HG03432 (cell line): Measurements from ENCODE around the gene BICDL1.

Experiments
- ATAC-seq: cut with Tn5 transposase; IDR thresholded peaks from one replicate; pipeline ENCODE4 v1.9.1; 2021; ENCODE audit warnings: mild to moderate bottlenecking, moderate library complexity; ENCODE audit not compliant: unreplicated experiment

Gene BICDL1

DNA sequence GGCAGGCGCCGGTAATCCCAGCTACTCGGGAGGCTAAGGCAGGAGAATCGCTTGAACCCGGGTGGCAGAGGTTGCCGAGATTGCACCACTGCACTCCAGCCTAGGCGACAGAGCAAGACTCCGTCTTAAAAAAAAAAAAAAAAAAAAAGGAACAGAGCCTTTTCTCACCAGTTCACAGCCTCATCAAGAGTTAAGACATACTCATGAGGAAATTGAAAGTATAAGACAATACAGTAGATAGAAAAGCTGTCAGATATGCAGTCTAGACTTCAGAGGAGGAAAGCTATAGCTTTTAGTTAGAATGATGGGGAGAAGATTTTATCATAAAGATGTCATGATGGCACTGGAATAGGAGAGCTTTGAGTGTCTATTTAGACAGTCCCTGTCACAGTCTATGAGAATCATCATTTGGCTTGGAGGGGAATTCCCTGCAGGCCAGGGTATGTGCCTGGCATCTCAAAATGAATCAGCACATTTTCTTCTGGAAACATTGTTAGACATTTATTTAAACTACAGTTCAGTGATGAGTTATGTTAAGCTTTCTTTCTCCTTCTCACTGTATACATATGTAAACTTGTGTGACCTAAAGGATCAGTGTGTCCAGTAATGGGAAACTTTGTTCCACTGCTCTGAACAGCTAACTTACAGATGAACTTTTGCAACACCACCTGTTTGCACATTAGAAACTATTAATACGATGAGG, 130.4 kb downstream of the BICDL1 start:
- ATAC-seq = peak; percentile 39

DNA sequence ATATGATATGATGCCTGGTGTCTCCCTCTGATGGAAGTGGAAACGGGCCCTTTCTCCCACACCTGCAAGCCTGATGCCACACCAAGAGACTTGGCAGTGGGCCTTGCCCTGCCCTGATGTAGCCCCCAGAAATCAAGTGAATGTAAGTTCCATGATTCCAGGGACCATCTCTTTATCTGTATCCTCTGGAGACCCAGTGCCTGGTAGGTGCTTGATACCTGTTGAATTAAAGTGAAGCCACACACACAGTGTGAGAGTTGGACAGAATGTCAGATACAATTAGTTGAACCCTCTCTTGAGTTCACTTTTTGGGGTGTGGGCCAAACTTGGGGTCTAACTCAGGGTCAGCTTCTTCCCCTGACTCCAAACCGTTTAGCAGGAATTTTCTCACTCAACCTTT, 132.3 kb downstream of the BICDL1 start:
- ATAC-seq = no peak

DNA sequence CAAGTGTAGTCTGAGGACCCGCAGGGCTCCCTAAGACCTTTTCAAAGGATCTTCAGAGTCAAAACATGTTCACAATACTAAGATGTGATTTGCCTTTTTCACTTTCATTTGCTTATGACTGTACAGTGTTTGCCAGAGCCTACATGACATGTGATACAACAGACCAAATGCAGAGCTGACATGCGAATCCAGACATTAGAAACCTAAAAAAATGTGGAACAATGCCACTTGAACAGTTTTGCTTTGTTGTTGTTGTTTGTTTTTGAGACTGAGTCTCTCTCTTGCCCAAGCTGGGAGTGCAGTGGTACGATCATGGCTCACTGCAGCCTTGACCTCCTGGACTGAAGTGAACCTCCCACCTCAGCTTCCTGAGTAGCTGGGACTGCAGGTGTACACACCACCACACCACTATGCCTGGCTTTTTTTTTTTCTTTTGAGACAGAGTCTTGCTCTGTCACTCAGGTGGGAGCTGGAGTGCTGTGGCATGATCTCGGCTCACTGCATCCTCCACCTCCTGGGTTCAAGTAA, 132.8 kb downstream of the BICDL1 start:
- ATAC-seq = peak; percentile 42

- no peak for ATAC-seq
These were observed 136.0 kb downstream of the BICDL1 start for GRCh38 chr12:120125029-120125428.

DNA sequence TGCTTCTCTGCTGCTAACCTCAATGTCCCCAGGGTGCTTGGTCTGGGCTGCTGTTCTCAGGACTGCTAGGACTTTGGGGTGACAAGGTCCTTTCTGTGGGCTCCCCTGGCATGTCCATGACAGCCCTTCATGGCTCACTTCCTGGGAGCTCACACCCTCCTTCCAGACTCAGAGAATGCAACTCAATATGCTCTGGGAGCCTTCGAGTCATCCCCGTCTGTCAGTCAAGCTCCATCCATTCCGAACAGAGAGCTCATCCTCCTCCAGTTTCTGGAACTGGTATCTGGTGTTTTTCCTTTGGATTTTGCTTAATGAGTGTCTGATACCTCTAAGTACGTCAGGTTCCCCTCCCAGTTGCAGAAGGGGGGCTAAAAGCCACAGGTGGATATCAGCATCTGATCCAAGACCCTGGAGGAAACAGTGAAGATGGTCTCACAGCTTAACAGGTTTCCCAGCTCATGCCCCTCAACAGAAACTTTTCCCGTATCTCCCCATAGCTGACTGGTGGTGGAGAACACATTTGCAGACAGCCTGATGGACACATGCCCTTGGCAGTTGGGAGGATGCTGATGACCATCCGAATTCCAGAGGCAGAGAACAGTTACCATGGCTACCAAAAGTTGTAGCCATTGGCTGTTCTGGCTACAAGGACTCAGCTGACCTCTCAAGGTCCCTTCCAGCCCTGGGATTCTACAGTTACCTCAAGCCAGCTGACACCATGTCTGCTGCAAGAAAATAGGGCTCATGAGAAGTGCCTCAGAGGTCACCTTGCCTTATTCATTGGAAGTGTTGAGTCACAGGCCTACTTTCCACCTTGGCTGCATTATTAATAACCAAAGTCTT, 137.0 kb downstream of the BICDL1 start:
- no peak for ATAC-seq

- no peak for ATAC-seq
These were observed 137.6 kb downstream of the BICDL1 start for GRCh38 chr12:120126635-120127005.

- no peak for ATAC-seq
These were observed 141.0 kb downstream of the BICDL1 start for GRCh38 chr12:120130011-120130410.

DNA sequence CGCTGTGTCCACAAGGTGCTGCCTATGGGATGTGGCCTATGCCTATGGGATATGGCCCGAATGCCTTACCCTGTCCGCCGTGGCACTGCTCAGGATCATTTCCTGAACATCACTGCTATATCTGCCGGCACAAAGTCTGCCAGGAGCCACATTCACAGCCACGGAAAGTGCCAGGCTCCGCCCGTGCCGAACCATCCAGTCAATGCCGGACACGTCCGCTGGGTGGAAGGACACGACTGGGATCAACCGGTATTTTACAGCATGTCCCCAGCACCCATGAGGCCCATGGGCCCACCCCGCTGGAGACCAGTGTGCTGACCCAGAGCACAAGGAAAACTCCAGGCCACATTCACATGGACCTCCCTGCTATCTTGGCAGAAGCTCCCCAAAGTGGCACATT, 142.1 kb downstream of the BICDL1 start:
- ATAC-seq = no peak

DNA sequence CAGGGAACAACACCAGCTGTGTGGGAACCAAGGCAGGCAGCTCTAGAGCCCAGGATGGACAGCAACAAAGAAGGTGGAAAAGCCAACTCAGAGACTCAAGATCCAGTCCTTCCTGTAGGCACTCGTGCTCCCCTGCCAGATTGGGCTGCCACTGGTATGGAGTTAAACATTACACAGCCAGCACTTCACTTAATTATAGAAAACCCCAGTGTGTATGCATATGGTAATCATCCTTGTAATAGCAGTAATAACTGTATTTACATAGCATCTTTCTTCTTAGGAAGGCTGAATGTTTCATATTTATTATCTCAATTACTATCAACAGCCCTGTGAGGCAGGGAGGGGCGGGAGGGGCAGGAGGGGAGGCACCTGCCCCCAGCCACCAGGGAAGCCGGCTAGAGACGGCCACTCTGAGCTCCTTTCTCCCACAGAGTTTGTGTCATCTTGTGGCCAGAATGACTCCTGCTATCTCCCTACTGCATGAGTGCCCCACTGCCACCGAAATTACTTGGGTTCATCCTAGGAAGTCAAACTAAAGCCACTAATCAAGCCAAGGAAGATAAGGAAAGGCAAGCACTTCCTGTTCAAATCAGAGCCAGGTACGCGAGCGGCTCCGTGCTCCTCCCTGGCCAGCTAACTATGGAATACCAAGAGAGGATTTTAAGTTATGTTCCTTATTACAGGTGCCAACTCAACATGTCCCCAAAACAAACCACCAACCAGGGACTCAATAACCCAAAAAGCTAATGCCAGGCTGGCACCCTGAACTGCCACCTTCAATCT, 143.2 kb downstream of the BICDL1 start:
- no peak for ATAC-seq

- ATAC-seq = peak; percentile 87
These were observed 143.9 kb downstream of the BICDL1 start for GRCh38 chr12:120132863-120133385.

DNA sequence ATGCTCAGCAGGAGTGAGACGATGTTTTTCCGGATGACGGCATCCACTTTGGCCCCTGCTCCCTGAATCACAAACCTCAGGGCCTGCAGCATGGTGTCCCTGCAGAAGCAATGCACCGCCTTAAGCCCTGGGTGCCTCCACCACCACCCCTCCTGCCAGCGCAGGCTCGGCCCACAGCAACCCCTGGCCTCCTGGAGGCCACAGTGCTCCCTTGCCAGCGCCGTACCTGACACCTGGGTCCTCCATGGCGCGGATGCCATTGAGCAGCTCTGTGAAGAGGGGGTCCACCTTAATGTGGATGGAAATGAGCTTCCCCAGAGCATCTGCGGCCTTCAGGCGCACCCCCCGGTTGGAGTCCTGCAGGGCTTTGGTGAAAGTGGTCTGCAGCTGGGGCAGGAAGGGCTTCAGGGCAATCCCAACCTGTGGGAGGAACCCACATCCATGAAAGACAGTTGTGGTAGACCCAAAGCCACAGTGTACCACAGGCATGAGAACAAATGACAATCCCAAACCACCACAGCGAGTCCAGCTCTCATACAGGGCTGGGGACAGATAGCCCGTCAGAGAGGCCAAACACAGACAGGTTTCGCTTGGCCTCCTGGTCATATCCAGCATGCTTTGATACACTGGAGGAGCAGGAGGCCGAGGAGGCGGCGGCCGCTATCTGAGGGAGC, 145.4 kb downstream of the BICDL1 start:
- ATAC-seq = no peak

- no peak for ATAC-seq
These were observed 147.2 kb downstream of the BICDL1 start for GRCh38 chr12:120136093-120136770.

GRCh38 chr12:120137833-120138232, 148.8 kb downstream of the BICDL1 start:
- no peak for ATAC-seq

DNA sequence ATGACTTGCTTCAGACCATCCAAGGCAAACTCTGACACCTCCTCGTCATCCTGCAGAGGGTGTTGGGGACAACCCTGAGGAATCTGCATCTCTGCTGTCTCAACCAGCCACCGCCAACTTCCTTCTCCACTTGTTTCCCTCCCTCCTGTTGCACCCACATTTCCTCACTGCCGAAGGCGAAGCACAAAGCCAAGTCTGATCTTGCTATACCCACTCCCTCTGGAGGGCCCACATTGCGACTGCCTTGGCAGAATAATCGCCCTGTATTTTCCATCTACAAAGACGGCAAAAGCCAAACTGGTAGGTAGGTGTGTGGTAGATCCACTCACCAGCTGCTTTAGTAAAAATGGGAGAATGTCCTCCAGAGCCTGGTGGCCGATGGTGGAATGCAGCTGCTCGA, 149.3 kb downstream of the BICDL1 start:
- no peak for ATAC-seq

GRCh38 chr12:120139958-120140357, 150.9 kb downstream of the BICDL1 start:
- ATAC-seq = no peak

- no peak for ATAC-seq
These were observed 151.6 kb downstream of the BICDL1 start for GRCh38 chr12:120140603-120141002.

DNA sequence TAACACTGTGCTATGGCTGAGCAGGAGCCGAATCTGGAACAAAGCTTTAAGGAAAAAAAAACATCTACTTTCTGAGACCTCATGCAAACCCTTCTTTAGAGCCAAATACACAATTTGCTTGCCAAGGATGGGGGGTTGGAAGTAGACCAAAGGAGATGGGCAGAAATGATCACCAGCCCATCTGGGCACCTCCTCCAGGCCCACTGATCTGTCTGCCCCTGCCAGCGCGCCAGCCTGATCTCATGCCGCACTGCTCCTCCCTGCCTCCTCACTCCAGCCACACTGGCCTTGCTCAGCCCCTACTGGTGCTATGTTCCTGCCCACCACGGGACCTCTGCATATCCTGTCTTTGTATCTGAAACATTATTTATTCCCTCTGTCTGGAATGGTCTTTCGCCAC, 152.3 kb downstream of the BICDL1 start:
- ATAC-seq = no peak

DNA sequence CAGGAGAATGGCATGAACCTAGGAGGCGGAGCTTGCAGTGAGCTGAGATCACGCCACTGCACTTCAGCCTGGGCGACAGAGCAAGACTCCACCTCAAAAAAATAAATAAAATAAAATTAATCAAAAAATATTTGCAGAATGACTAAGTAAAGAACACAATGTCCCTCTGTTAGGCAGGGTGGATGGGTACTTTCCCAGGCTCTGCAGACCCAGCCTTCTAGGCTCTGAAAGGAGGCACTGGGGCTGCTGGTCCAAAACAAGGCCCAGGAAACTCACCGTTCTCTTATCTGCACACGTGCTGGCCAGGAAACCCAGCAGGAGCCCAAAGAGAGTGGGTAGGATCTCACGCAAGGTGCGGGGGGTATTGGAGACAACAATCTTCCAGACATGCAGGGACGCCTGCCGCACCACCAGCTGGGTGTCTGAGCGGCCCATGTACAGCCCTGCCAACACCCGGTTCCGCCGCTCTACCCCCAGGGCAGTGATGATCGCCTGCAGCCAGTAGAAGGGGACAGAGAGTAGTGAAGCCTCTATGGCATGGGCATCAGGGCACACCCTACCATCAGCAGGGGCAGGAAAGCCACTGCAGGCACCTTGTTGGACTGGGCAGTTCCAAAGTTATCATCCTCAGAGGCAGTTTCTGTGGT, 153.3 kb downstream of the BICDL1 start:
- no peak for ATAC-seq
